Vagina (tissue), 2 donors: ENCODE measurements around the gene OR10C1.

Source experiments
- CTCF ChIP-seq, 3 experiments: fragments of 450-650 bp in 2 of 3; fragments of 200-600 bp in 1 of 3; sonication (generic) in 1 of 3; IDR thresholded peaks; one replicate each; pipeline ENCODE4 v1.5.1; 2017 to 2019; ENCODE audit warnings: antibody characterized with exemption in 3 of 3, mild to moderate bottlenecking in 2 of 3, moderate library complexity in 2 of 3
- POLR2A ChIP-seq, 2 donors: fragments of 450-650 bp; IDR thresholded peaks; one replicate each; pipeline ENCODE4 v1.6.1; 2017; ENCODE audit warnings: antibody characterized with exemption in 2 of 2, mild to moderate bottlenecking in 2 of 2, moderate library complexity in 2 of 2

DNA sequence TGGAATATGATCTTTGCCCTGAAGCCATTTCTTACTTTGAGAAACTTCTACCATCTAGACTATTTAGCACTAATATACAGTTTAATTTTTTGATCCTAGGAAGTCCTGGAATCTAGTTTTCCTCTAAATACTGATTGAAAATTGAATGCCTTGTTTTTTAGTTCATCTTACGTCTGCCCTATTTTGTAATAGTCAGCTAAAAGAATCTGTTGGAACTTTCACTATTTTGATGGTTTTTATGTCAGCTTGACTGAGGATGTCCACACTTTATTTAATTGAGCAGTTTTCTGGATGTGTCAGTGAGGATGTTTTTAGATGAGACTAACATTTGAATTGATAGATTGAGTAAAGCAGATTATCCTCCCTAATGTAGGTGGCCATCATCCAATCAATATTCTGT, 35.3 kb upstream of the OR10C1 start:
- TF ChIP-seq CTCF (IDR thresholded peaks at IDR 0.05) (no peak), POLR2A (IDR thresholded peaks at IDR 0.05) (no peak)
